GM21390 (cell line): ENCODE measurements around the gene RNASEH2B.

ENCODE experiments used
- ATAC-seq: cut with Tn5 transposase; IDR thresholded peaks from one replicate; pipeline ENCODE4 v1.9.1; 2021; ENCODE audit not compliant: unreplicated experiment

Gene RNASEH2B, protein sequence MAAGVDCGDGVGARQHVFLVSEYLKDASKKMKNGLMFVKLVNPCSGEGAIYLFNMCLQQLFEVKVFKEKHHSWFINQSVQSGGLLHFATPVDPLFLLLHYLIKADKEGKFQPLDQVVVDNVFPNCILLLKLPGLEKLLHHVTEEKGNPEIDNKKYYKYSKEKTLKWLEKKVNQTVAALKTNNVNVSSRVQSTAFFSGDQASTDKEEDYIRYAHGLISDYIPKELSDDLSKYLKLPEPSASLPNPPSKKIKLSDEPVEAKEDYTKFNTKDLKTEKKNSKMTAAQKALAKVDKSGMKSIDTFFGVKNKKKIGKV

GRCh38 chr13:50909605-50910484, at the start of gene RNASEH2B:
Gene RNASEH2B (plus strand): TSS chr13:50909791. CDS start chr13:50910077, 286 bp downstream.
- peak; percentile 71 for ATAC-seq

DNA sequence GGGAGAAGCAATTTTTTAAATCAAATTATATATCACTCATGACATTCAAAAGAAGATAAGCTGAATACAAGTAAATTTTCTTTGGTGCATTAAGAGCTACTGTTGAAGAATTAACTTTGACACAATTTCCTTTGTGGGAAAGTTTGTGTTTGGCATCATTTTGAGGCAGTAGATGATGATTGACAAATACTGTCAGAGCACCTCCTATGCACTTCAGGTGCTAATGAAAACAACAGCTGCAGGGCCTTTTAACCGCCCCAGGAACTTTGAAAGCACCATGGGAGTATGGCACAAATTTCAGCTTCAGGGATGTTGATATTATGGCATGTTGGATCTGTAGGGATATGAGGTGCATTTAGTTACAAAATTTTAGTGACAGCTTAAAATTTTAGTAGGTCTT, 45.1 kb upstream of the RNASEH2B start:
- no peak for ATAC-seq

DNA sequence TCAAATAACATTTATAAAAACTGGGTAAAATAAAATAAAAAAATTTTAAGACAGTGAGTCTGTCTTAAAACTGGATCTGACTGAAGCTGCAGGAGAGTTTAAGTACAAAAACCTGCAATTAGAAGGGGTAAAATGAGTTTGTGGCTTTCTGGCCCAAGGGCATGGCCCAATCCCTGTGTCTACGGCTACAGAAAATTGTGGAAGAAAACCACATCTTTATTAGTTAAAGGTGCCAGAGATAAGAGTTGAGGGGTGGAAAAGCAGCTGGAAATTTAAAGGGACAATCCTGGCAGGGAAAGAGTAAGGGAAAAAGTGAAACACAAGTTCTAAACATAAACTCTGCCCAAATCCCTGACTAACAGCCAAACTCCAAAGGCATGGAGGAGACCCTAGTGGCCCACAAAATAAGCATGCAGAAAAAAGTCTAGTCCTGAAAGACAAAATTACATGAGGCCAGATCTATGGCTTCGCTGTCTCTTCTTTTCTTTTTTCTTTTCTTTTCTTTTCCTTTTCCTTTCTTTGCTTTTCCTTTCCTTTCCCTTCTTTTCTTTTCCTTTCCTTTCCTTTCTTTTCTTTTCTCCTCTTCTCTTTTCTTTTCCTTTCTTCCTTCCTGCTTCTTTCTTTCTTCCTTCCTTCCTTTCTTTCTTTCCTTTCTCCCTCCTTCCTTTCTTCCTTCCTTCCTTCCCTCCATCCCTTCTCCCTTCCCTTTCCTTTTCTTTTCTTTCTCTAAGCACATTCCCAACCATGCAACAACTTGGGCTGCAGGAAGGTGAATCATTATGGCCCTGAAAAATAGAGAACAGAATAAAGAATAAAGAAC, 42.6 kb upstream of the RNASEH2B start:
- no peak for ATAC-seq

DNA sequence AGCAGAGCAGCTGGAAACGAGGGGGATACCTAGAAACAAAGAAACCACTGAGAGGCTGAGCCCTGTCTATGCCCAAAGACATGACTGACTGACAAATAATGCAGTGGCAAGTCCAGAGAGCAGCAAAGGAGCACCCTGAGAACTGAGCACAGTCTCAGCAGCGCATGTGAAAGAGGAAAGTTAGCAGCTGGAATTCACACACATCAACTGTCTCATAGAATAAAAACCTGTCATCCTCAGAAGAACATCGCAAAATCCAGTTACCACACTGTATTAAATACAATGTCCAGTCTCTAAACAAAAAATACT, 42.0 kb upstream of the RNASEH2B start:
- no peak for ATAC-seq

DNA sequence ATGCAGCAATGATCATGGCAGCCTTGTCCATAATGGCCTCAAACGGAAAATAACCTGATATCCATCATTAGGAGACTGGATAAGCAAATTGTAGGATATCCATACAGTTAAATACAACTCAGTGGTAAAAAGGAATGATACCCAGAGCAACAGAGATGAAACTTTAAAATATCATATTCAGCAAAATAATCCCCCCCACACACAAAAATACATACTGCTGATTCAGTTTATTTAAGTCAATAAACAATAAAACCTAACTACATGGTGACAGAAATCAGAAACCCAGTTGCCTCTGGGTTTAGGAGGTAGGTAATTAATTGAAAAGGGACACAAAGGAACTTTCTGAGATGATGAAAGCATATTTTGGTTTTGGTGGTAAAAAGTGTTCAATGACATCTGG, 38.2 kb upstream of the RNASEH2B start:
- ATAC-seq: no peak

DNA sequence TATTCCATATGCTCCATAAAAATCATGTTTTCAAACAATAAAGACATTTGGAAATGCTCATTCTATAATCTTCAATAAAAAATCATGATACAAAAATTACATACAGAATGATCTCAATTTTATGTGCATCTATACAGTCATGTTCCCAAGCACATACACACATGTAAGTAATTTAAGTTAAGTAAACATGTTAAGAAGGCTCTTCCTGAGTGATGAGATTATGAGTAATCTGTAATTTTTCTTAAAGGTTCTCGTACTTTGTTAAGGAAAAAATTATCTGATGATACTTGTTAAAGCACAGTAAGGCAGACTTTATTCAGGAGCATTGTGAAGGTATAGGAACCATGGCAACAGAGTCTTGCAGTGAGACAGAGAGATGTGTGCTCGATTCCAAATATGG, 36.1 kb upstream of the RNASEH2B start:
- no peak for ATAC-seq

DNA sequence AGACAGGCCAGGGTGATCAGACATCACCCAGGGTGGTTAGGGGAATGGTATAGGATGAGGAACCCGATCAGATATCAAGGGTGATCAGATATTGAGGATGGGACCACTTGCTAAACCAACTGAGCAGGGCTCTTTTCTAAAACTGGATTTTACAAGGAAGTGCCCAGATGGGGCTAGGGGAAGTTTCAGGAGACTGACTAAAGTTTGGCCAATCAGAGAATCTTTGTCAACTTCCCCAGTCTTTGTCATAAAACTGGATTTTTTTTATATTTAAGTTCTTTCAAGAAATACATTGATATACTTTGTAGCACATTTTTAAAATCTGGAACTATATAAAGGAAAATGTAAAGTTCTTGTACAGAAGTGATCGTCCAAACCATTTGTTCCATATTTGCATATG, 35.6 kb upstream of the RNASEH2B start:
- ATAC-seq: no peak

DNA sequence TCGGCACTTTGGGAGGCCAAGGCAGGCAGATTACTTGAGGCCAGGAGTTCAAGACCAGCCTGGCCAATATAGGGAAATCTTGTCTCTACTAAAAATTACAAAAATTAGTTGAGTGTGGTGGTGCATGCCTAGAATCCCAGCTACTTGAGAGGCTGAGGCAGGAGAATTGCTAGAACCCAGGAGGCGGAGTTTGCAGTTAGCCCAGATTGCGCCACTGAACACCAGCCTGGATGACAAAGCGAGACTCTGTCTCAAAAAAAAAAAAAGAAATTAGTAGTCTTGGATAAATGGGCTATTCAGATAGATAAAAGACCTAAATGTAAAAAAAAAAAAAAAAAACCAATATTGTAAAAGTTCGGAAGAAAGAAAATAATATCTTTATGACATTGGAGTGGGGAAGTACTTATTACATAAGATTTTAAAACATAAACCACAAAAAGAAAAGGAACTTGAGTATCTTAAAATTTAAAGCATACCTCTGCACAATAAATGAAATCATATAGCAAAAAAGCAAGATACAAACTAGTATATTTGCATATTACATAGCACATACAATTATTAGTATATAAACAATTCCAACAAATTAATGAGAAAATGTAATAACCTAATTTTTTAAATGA, 26.7 kb upstream of the RNASEH2B start:
- no peak for ATAC-seq

GRCh38 chr13:50883728-50884127, 25.9 kb upstream of the RNASEH2B start:
- no peak for ATAC-seq

DNA sequence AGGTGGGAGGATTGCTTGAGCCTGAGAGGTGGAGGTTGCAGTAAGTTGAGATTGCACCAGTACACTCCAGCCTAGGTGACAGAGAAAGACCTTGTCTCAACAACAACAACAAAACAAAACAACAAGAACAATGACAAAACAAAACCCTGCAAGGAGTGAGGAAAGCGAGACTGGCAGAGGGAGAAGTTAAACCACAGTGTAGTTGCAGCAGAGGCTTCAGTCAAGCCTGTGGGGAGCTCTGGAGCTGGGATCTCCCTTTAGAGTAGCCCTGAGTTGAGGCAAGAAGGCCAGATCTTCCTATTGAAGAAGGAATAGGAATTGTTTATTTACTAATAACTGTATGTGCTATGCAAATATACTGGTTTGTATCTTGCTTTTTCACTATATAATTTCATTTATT, 25.3 kb upstream of the RNASEH2B start:
- ATAC-seq: no peak

GRCh38 chr13:50887151-50887550, 22.4 kb upstream of the RNASEH2B start:
- no peak for ATAC-seq

GRCh38 chr13:50888362-50888761, 21.2 kb upstream of the RNASEH2B start:
- ATAC-seq: no peak

DNA sequence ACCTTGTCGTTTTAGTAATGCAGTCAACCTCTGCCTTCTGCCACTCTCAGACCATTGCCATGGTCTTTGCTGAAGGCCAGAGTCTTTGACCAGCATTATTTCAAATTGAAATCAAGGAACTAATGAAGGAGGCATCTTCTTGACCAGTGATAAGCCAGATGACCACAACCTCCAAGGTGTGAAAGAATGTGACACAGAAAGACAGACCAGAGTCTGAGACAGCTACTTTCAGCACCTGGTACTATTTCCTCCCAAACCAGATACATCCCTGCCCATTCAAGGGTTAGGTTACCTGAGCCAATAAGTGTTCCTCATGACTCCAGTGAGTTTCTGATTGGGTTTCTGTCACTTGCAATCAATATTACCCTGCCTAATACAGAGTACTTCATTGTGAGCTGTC, 20.3 kb upstream of the RNASEH2B start:
- no peak for ATAC-seq

- no peak for ATAC-seq
These were observed 18.4 kb upstream of the RNASEH2B start for GRCh38 chr13:50891206-50891605.

- peak; percentile 34 for ATAC-seq
These were observed 17.2 kb upstream of the RNASEH2B start for GRCh38 chr13:50892210-50892944.

DNA sequence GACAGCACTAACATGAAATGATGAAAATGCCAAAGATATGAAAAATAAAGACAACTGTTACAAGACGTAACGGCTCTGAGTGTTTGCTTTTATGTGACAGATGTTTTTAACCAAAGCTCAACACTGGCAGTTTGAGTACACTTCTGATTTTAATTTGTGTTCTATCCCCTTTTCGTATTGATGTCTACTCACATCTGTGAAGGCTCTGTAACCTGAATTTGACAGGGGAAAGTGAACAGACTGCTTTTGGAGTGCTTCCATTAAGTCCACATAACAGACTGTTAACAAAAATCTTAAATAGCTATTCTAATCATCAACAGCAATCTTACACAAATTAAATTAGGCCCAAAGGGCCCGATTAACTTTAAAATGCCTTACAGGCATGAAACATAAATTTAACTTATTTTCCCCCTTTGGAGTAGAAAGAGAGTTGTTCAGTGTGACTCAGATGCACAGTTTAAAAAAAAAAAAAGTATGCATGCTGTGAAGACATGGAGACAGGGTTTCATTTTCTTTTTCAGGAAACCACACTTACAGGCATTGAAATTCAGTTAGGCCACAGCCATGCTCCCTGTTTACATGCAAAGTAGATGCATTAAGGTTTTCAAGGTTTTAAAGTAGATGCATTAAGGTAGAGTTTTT, 16.3 kb upstream of the RNASEH2B start:
- peak; percentile 75 for ATAC-seq

DNA sequence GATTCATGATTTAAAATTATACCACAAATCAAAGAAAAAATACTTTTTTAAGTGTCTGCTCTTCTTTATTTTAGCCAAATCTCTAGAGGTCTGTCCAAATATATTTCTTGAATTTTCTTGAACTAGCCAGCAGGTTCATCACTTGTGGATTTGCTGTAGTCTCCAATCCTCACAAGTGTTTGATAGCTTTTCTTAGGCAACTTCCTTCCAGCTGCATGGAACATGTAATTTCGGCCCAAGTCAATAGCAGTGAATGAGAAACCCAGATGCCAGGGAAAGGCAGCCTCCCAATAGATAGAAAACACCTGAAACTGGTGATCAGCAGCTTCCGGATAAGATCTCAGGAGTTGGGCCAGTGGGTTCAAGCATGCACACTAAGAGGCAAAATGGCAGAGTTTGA, 15.6 kb upstream of the RNASEH2B start:
- ATAC-seq: no peak

DNA sequence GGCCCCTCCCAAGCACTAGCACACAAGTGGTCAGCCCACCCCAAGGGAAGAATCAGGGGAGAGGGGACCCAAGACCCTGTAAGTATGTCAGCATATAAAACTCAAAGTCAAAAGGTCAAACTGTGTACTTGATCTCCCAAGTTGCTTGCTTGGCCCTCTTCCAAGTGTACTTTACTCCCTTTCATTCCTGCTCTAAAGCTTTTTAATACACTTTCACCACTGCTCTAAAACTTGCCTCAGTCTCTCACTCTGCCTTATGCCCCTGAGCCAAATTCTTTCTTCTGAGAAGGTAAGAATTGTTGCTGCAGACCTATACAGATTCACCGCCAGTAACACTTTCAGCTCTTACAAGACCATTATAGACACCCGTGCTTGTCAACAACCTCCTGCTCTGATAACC, 15.1 kb upstream of the RNASEH2B start:
- ATAC-seq: no peak

DNA sequence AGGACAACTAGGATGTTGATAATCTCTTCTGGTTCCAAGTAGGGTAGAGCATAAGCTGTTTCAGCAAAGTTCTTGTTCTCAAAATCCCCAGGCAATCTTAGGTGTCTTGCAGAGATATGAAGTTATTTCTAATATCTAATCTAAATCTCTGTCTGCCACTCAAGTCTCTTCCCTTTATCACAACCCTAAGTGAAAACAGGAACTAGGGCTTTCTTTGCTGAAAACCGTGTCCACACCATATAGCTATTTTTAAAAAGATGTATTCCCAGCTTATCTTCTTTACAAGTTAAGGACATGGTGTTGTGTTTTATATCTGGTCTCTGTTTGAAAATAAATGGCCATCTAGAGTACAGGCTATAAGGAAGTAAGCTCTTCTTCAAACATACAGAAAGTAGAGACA, 11.3 kb upstream of the RNASEH2B start:
- ATAC-seq: no peak

GRCh38 chr13:50901701-50902100, 7.9 kb upstream of the RNASEH2B start:
- ATAC-seq: no peak
